Endothelial cell of umbilical vein (primary cell): ENCODE data around the gene MYH11. TPM values are rescaled to one million over a fixed set of nuclear protein-coding genes. Genes with fewer than 3 reads are reported as not detected.

Source experiments
- BruUV-seq: library from RNA; stranded (reverse); fragments of 400-500 nt; replicated peaks from 2 replicates; lab custom pipeline; 2021; lab: Mats Ljungman, UMichigan
- CTCF ChIA-PET: fragments of 300-600, 350-600 bp; sonication (Branson Sonifier 250); formaldehyde crosslinking; loops from one replicate; lab custom pipeline; 2021; ENCODE audit warnings: antibody characterized with exemption, inconsistent platforms; lab: Charles Lee
- POLR2A ChIA-PET: fragments of 300-600, 350-600 bp; sonication (Branson Sonifier 250); formaldehyde crosslinking; loops from one replicate; lab custom pipeline; 2021; ENCODE audit warnings: antibody characterized with exemption, inconsistent platforms; lab: Charles Lee
- DNase-seq: peaks from one replicate; pipeline ENCODE4 v3.0.0-alpha.2; 2011; ENCODE audit warnings: low read depth, low spot score
- FAIRE-seq: peaks from 2 replicates; lab custom pipeline; 2011; peaks lifted over from hg19 to GRCh38; lab: Jason Lieb, UNC
- H2AFZ ChIP-seq: 2 replicates; pipeline ENCODE4 v1.6.0; 2012; ENCODE audit warnings: low read depth, low read length, control low read depth, inconsistent platforms
- H3K27ac ChIP-seq: 2 replicates; pipeline ENCODE4 v1.5.1; 2011; ENCODE audit warnings: low read depth, mild to moderate bottlenecking, control low read depth, low read length, moderate library complexity; ENCODE audit not compliant: insufficient read depth
- H3K27me3 ChIP-seq, 2 experiments: 2 replicates each; pipeline versions ENCODE4 v1.6.0 to v1.6.1; 2011; ENCODE audit warnings: low read length in 2 of 2, mixed read lengths in 1 of 2; ENCODE audit not compliant: control insufficient read depth in 2 of 2, insufficient read depth in 2 of 2
- H3K36me3 ChIP-seq, 2 experiments: 2 replicates in 1 of 2; 3 replicates in 1 of 2; pipeline ENCODE4 v1.5.1; 2011; ENCODE audit warnings: low read length in 2 of 2, mild to moderate bottlenecking in 1 of 2, moderate library complexity in 1 of 2; ENCODE audit not compliant: control insufficient read depth in 2 of 2, insufficient read depth in 2 of 2; ENCODE audit errors: extremely low read depth in 1 of 2
- H3K4me1 ChIP-seq: 3 replicates; pipeline ENCODE4 v1.5.1; 2011; ENCODE audit warnings: mild to moderate bottlenecking, low read length; ENCODE audit not compliant: control insufficient read depth, insufficient read depth; ENCODE audit errors: extremely low read depth
- H3K4me2 ChIP-seq: 2 replicates; pipeline ENCODE4 v1.6.1; 2011; ENCODE audit warnings: low read length, control low read depth, mixed read lengths; ENCODE audit not compliant: insufficient read depth
- H3K4me3 ChIP-seq, 3 experiments: fragments of 200-600 bp in 1 of 3; sonication (generic), shearing (Covaris generic) in 1 of 3; replicated peaks in 1 of 3; 2 replicates each; pipeline ENCODE4 v1.5.1; 2011 to 2016; ENCODE audit warnings: control low read depth in 3 of 3, low read length in 3 of 3, mild to moderate bottlenecking in 2 of 3, inconsistent platforms in 1 of 3, low read depth in 1 of 3, moderate library complexity in 1 of 3; ENCODE audit not compliant: insufficient read depth in 1 of 3
- H3K79me2 ChIP-seq: 2 replicates; pipeline ENCODE4 v1.6.0; 2012; ENCODE audit warnings: low read length, inconsistent platforms; ENCODE audit not compliant: control insufficient read depth, insufficient read depth
- H3K9ac ChIP-seq: replicated peaks from 2 replicates; pipeline ENCODE3; 2011; ENCODE audit warnings: low read length, control low read depth; ENCODE audit not compliant: insufficient read depth; ENCODE audit errors: extremely low read depth
- H3K9me1 ChIP-seq: replicated peaks from 3 replicates; pipeline ENCODE4 v1.6.0; 2011; ENCODE audit warnings: mild to moderate bottlenecking, low read length; ENCODE audit not compliant: control insufficient read depth, insufficient read depth; ENCODE audit errors: extremely low read depth
- H3K9me3 ChIP-seq: replicated peaks from 2 replicates; pipeline ENCODE4 v1.5.1; 2012; ENCODE audit warnings: low read length, inconsistent platforms; ENCODE audit not compliant: control insufficient read depth, insufficient read depth
- H4K20me1 ChIP-seq: replicated peaks from 2 replicates; pipeline ENCODE3; 2011; ENCODE audit warnings: mild to moderate bottlenecking, low read length; ENCODE audit not compliant: control insufficient read depth, insufficient read depth; ENCODE audit errors: extremely low read depth
- EZH2 ChIP-seq: IDR thresholded peaks from 2 replicates; pipeline ENCODE4 v1.6.1; 2012; ENCODE audit warnings: borderline replicate concordance, low read depth, mild to moderate bottlenecking, moderate library complexity, low read length, inconsistent platforms; ENCODE audit not compliant: severe bottlenecking
- FOS ChIP-seq: IDR thresholded peaks from 2 replicates; pipeline ENCODE4 v1.6.1; 2011; ENCODE audit warnings: mild to moderate bottlenecking, low read length, moderate library complexity, borderline replicate concordance; ENCODE audit not compliant: insufficient read depth
- GATA2 ChIP-seq: IDR thresholded peaks from 2 replicates; pipeline ENCODE4 v1.7.0; 2011; ENCODE audit warnings: low read depth, mild to moderate bottlenecking, moderate library complexity, mixed read lengths, low read length; ENCODE audit not compliant: insufficient read length, insufficient read depth
- JUN ChIP-seq: IDR thresholded peaks from 2 replicates; pipeline ENCODE4 v1.6.1; 2011; ENCODE audit warnings: borderline replicate concordance, low read depth; ENCODE audit not compliant: insufficient read length, insufficient read depth
- MYC ChIP-seq: IDR thresholded peaks from one replicate; pipeline ENCODE4 v1.6.1; 2011; ENCODE audit warnings: mild to moderate bottlenecking, low read depth, low read length
- POLR2A ChIP-seq: IDR thresholded peaks from 2 replicates; pipeline ENCODE4 v1.6.1; 2012; ENCODE audit warnings: low read depth, mild to moderate bottlenecking, control low read depth, low read length
- POLR2AphosphoS5 ChIP-seq: IDR thresholded peaks from 2 replicates; pipeline ENCODE4 v1.6.1; 2012; ENCODE audit warnings: low read depth, mild to moderate bottlenecking, control low read depth, low read length, moderate library complexity; ENCODE audit not compliant: insufficient read depth
- dilution Hi-C: fragments of 300-500 bp; cut with MboI; formaldehyde crosslinking; loops from one replicate; pipeline ENCODE4 v1.15.0; 2019; ENCODE audit warnings: low sequenced_read_pairs; ENCODE audit not compliant: extremely low pct_ligation_motif_present
- intact Hi-C: fragments of 100-400 bp; cut with micrococcal nuclease; formaldehyde crosslinking; loops from one replicate; pipeline ENCODE4 v1.10.0; 2022
- polyA plus RNA-seq, 4 experiments: library from polyadenylated mRNA; depleted of rRNA in 3 of 4; stranded (reverse) in 3 of 4; unstranded in 1 of 4; fragments of >200 nt; gene quantifications; 2 replicates each; pipeline versions ENCODE4 v1.2.1 to v1.2.3, GENCODE V29; 2011 to 2012; ENCODE audit warnings: missing spikeins in 1 of 4
- total RNA-seq: library from RNA; stranded (reverse); gene quantifications from 2 replicates; pipeline ENCODE4 v1.2.3, GENCODE V29; 2021
- TF ChIP-seq, protein P1 (sequence below): IDR thresholded peaks from 2 replicates; pipeline ENCODE4 v1.6.1; 2011; ENCODE audit not compliant: insufficient read depth, insufficient read length
- TF ChIP-seq, protein P2 (sequence below), 2 donors: IDR thresholded peaks; 1 replicate in 1 of 2; 2 replicates in 1 of 2; pipeline ENCODE4 v1.5.1; 2011; ENCODE audit warnings: low read length in 2 of 2, mild to moderate bottlenecking in 2 of 2, moderate library complexity in 2 of 2, control low read depth in 1 of 2, inconsistent platforms in 1 of 2, low read depth in 1 of 2; ENCODE audit not compliant: insufficient read depth in 1 of 2; ENCODE audit errors: extremely low read depth in 1 of 2

MYH11 gene
- total and polyA plus RNA-seq, 2 donors (not counting 3 experiments of a cell fraction or from before 2014, with no cell fraction given): not detected

DNA sequence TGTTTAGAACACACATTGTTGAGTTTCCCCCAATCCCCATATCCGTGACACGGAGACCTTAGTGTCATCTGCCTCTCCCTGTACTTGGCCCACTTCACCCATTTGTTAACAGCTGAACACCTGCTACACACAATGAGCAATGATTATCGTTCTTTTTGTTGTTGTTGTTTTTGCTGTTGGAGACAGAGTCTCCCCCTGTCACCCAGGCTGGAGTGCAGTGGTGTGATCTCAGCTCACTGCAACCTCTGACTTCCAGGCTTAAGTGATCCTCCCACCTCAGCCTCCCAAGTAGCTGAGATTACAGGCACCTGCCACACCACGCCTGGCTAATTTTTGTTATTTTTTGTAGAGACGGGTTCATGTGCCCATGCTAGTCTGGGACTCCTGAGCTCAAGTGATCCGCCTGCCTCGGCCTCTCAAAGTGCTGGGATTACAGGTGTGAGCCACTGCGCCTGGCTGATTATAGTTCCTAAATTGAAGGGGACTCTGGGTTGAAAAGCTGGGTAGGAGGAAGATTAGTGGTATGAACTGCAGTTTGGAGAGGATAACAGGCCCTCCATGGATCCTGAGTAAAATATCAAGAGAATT lies 185.2 kb downstream of the MYH11 start:
- no peaks in the 10 kb centered on the region for H3K9me1 ChIP-seq
- no peaks in the 10 kb centered on the region for H4K20me1 ChIP-seq
- H3K27ac ChIP-seq: peak overlapping the region; percentile 99
- ChIA-PET POLR2A (interaction anchor here (1.1 kb wide), 1 partner anchor 18 kb away, joined by 3 read pairs; no protein-coding TSS in a partner anchor), CTCF (interaction anchor here (1.2 to 4.3 kb wide), 2 partner anchors 10 to 18 kb away, joined by 6 to 20 read pairs; no protein-coding TSS in a partner anchor)
- H3K4me2 ChIP-seq: peak overlapping the region; percentile 85
- intact Hi-C loops (loop anchor here (1.0 kb wide), 2 partner anchors 21 to 28 kb away; partner anchors contain the start of genes MARF1 and NDE1), dilution Hi-C loops (no loop called here)
- TF ChIP-seq, protein P1, sequence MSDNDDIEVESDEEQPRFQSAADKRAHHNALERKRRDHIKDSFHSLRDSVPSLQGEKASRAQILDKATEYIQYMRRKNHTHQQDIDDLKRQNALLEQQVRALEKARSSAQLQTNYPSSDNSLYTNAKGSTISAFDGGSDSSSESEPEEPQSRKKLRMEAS: no peak
- no peak for TF ChIP-seq POLR2A
- TF ChIP-seq EZH2: no peak
- TF ChIP-seq JUN: no peak
- no peak for TF ChIP-seq POLR2AphosphoS5
- TF ChIP-seq FOS: no peak
- TF ChIP-seq, protein P2, sequence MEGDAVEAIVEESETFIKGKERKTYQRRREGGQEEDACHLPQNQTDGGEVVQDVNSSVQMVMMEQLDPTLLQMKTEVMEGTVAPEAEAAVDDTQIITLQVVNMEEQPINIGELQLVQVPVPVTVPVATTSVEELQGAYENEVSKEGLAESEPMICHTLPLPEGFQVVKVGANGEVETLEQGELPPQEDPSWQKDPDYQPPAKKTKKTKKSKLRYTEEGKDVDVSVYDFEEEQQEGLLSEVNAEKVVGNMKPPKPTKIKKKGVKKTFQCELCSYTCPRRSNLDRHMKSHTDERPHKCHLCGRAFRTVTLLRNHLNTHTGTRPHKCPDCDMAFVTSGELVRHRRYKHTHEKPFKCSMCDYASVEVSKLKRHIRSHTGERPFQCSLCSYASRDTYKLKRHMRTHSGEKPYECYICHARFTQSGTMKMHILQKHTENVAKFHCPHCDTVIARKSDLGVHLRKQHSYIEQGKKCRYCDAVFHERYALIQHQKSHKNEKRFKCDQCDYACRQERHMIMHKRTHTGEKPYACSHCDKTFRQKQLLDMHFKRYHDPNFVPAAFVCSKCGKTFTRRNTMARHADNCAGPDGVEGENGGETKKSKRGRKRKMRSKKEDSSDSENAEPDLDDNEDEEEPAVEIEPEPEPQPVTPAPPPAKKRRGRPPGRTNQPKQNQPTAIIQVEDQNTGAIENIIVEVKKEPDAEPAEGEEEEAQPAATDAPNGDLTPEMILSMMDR (IDR thresholded peaks at IDR 0.05; ENCODE audit: extremely low read depth in 1 of 2, insufficient read depth in 1 of 2, low read depth in 1 of 2, low read length in 2 of 2): no peak
- TF ChIP-seq GATA2: no peak
- no peak for TF ChIP-seq MYC
- H3K79me2 ChIP-seq: peaks cover 25% of the 10 kb centered on the region
- H3K9me3 ChIP-seq: no peaks in the 10 kb centered on the region
- peak; percentile 21 for FAIRE-seq
- H3K9ac ChIP-seq: no peak overlapping the region
- H3K36me3 ChIP-seq: peaks cover 11 to 13% of the 10 kb centered on the region in 2 experiments
- H2AFZ ChIP-seq: no peak overlapping the region
- H3K4me1 ChIP-seq: peaks cover 21% of the 10 kb centered on the region
- H3K27me3 ChIP-seq: no peaks in the 10 kb centered on the region
- H3K4me3 ChIP-seq: no peak overlapping the region
- BruUV-seq: no TSS peak
- DNase-seq: no peak
